M059J (cell line): Measurements from ENCODE around the gene FHOD3. TPM values are rescaled to one million over a fixed set of nuclear protein-coding genes. Genes with fewer than 3 reads are reported as not detected.
"Not testable (repeated sequence)": the region's sequence is repeated elsewhere in the genome, so short reads cannot be mapped to it uniquely, and the experiment has no call there.

Experiments used
- DNase-seq: peaks from one replicate; pipeline ENCODE4 v3.0.0-alpha.2; 2012; ENCODE audit warnings: low read depth
- total RNA-seq: library from RNA; depleted of rRNA; stranded (reverse); fragments of >200 nt; shearing (Covaris generic); gene quantifications from 2 replicates; pipeline ENCODE4 v1.2.3, GENCODE V29; 2014

Gene FHOD3
- total RNA-seq, 1 experiment from 2014 or later, result 13.1 TPM

DNA sequence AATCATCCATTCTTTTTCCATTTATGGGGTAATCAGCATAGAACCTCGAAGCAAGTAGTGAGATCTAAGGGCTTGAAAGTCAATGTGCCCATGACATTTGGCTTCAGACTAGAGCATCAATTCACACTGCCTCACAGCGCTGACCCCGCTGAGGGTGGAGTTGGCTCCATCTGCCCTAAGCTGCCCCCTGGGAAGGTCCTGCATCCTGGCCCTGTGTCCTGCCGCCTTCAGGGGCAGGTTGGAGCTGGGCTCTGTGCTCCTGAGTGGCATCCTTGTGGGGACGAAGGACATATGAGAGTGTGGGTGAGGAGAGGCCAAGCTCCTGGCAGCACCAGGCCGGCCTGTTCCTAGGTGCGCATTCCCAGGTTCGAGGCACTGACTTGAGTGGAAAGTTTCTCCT, 249.4 kb downstream of the FHOD3 start:
- DNase-seq, result no peak

GRCh38 chr18:36547544-36547943, 250.0 kb downstream of the FHOD3 start:
- no peak for DNase-seq

- DNase-seq, result not testable (repeated sequence)
Measured at GRCh38 chr18:36551274-36551673, 253.8 kb downstream of the FHOD3 start.

DNA sequence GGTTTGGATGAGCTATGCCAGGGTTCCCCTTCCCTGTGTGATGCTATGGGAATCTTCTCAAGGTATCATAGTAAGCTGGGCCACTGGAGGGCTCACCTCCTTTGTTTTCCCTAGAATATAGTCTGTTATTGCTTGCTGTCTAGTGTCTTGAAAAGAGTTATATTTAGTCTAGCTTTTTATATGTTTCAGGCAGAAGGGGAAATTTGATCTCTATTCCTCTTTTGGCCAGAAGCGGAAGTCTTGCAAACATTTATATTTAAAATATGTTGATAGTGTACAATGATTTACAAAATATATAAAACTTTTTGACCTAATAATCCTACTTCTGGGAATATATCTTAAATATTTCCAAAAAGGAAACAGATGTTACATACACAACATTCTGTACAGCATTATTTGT, 260.7 kb downstream of the FHOD3 start:
- DNase-seq, result no peak

- no peak for DNase-seq
Measured at GRCh38 chr18:36559149-36559857, 261.8 kb downstream of the FHOD3 start.

DNA sequence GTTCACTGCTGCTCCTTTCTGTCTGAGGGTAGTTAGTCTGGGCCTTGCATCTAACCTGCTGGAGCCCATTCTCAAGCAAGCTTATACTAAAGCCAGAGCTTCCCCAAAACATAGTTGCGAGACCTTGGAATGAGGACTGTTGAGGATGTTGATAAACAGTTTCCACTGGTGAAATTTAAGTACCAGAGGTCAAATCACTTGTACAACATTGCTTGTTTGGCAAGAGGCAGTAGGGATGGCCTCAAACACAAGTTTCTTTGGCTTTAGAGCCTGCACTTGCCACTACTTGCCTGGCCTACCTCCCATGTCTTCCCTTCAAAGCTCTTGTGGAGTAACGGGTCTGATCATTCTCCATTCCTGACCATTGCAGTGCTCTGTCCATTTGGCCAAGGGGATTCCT, 262.7 kb downstream of the FHOD3 start:
- DNase-seq, result no peak

DNA sequence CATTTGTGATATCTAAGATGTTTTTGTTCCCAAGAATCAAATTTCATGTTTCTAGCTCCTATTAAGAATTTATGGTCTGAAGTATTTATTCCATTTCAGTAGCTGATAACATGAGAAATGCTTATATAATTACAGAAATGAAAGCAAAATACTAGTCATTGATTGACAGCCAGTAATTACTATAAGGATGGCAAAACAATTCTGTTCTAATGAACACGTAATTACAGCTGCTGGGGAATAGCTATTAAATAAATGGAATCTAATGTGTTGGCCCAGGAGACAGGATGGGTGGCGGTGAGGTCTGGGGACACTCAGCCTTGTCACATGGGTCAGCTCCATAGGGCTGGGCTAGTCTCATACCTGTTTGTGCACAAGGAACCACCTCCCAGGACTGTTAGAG, 263.5 kb downstream of the FHOD3 start:
- DNase-seq, result no peak

GRCh38 chr18:36564841-36565240, 267.3 kb downstream of the FHOD3 start:
- DNase-seq, result no peak

- no peak for DNase-seq
Measured at GRCh38 chr18:36567800-36568199, 270.3 kb downstream of the FHOD3 start.

DNA sequence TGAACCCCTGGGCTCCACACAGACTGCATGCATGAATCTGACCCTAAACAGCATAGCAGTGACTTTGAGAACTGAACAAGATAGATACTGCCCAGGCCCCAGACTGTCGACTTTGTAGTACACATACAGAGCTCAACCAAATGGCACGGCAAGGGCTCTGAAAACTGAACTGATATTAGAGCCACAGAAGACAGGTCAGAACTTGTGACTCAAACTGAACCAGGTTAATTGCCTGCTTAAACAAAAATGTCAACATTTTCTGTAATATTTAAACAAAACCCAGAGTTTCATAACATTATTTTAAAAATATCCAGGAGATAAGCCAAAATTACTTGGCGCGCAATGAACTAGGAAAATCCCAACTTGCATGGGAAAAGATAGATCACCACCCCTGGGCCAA, 271.0 kb downstream of the FHOD3 start:
- DNase-seq, result no peak

- peak; percentile 62 for DNase-seq
Measured at GRCh38 chr18:36572135-36572856, 274.8 kb downstream of the FHOD3 start.

- no peak for DNase-seq
Measured at GRCh38 chr18:36576339-36576738, 278.8 kb downstream of the FHOD3 start.

- DNase-seq, result peak; percentile 67
Measured at GRCh38 chr18:36578871-36579710, 281.6 kb downstream of the FHOD3 start.

- DNase-seq, result peak; percentile 74
Measured at GRCh38 chr18:36580266-36580665, 282.8 kb downstream of the FHOD3 start.

GRCh38 chr18:36580874-36581750, 283.6 kb downstream of the FHOD3 start:
- peak; percentile 89 for DNase-seq

DNA sequence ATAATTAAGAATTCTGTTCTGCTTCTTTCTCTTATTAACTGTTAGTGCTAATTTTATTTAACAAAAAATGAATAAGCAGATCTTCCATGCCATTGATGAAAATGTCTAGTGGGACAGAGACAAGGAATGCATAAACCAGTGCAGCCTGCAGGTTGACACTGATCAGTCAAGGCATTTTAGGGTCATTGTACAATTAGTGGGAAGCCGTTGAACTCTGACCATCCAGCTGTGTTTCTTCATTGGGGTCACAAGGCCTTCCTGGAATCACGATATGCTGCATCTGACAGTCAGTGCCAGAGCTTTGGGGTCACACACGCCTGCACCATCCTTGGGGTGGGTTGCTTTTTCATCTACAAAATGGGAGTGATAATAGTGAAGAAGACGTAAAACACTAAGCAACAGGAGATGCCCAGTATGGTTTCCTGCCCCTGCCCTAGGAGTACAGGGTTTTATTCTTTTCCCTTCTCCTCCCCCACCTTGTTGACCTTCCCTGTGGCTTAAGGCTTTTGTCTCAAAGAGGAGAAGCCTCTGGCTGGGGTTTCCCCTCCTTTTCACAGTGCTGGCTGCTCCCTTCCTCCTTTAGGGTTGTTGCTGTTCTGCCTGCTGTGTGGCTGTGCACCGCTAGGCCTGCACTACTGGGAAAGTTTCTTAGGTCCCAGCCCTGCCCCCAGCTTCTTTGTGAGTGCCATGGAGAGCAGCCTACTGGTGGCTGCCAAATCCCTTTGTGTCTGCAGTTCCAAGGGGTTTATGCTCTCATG, 285.7 kb downstream of the FHOD3 start:
- peak; percentile 20 for DNase-seq

DNA sequence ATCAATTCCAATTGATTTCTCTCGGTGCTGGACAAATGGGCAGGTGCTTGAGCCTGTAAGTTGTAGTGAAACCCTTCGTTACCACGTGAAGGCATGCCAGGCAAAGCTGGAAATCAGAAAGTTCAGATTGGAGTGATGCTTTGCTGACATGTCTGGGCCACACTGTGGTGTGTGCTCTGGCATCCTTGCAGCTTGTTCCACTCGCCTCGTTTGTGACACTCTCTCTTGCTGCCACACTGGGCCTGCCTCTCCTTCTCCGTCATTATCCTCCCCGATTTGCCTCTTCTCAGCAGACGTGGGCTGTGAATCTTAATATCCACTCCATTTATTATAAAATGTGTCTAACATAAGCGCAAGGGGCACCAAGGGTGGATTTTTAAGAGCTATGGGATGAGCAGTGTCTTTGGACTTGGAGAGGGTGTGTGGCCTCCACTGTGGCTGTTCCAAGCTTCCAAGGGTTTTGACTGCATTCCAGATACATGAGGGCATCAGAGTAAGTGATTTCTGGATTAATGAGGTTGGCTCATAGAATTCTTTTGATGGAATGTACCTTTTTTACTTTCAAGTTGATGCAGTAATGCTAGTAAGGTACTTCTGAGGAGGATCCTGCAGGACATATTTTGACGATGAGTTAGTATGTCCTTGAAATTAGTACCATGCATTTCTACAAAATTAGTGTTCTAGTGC, 292.5 kb downstream of the FHOD3 start:
- peak; percentile 76 for DNase-seq

DNA sequence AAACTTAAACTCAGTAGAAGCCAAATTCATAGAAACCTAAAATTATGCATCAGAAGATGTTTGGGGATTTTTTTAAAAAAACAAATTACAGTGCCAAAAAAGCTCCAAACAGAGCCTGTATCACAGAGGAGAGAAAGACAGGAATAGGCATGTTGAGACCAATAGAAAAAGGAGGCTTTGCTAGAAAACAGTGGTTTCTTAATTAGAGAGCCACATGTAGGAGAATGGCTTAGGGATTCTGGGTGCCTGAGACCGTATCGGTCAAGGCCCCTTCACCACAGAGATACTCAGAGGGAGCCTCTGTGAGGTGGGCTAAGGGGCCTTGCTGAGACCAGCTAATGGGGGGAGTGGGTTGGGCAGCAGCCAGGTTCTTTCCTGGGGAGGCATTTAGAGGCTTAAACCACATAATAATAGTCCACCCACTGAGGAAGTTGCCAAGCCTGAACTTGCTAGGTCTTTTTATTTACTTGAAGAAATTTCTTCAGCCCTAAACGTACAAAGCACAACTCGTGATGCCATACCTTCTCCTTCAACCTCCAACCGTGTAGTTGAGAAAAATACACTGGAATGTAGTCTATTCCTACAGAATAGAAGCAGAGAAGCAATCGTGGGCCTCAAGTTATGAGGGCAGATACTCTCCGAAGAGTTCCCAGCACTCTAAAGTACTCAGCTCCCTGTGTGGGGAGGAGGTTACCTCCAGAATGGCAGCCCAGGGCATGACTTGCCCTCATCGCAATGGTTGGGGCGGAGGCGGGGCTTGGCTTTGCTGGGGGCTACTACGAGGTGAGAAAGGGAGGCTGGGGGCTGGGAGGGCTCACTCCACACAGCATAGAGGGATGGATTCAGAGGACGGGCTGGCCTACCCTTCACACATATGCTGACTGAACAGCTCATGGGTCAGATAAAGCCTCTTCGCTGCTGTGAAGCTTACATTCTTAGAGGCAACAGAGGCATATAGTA, 293.4 kb downstream of the FHOD3 start:
- no peak for DNase-seq

GRCh38 chr18:36592282-36592681, 294.8 kb downstream of the FHOD3 start:
- peak; percentile 23 for DNase-seq
